Breast epithelium (tissue), 4 donors: ENCODE data around the gene HRH3. TPM values are rescaled to one million over a fixed set of nuclear protein-coding genes. Genes with fewer than 3 reads are reported as not detected.

Source experiments
- DNase-seq, 2 donors: peaks; one replicate each; pipeline ENCODE4 v3.0.0-alpha.2; 2019; ENCODE audit warnings: low spot score in 2 of 2
- H3K27ac ChIP-seq, 2 donors: fragments of 200-600 bp; sonication (generic) in 1 of 2; one replicate each; pipeline ENCODE4 v1.5.1; 2016 to 2019; ENCODE audit warnings: mild to moderate bottlenecking in 1 of 2
- H3K27me3 ChIP-seq, 2 donors: fragments of 200-600 bp; sonication (generic) in 1 of 2; one replicate each; pipeline versions ENCODE4 v1.5.1 to v1.6.0; 2017 to 2019; ENCODE audit warnings: control low read depth in 1 of 2, mild to moderate bottlenecking in 1 of 2
- H3K36me3 ChIP-seq: fragments of 200-600 bp; one replicate; pipeline ENCODE4 v1.5.1; 2019
- H3K4me1 ChIP-seq, 2 donors: fragments of 200-600 bp; sonication (generic); one replicate each; pipeline ENCODE4 v1.5.1; 2016 to 2019; ENCODE audit warnings: control low read depth in 1 of 2
- H3K4me3 ChIP-seq, 3 donors: fragments of 200-600 bp; sonication (generic); 1 replicate in 2 of 3; 2 replicates in 1 of 3; pipeline ENCODE4 v1.5.1; 2016 to 2019; ENCODE audit warnings: mild to moderate bottlenecking in 3 of 3, moderate library complexity in 2 of 3
- H3K9me3 ChIP-seq, 2 donors: fragments of 200-600 bp; sonication (generic) in 1 of 2; one replicate each; pipeline ENCODE4 v1.5.1; 2016 to 2019; ENCODE audit warnings: control low read depth in 1 of 2
- POLR2A ChIP-seq: fragments of 450-650 bp; IDR thresholded peaks from one replicate; pipeline ENCODE4 v1.6.1; 2016; ENCODE audit warnings: antibody characterized with exemption, mild to moderate bottlenecking, moderate library complexity
- POLR2AphosphoS5 ChIP-seq, 3 donors: sonication (generic); formaldehyde crosslinking; IDR thresholded peaks; one replicate each; pipeline ENCODE4 v1.6.1; 2017; ENCODE audit warnings: antibody characterized with exemption in 3 of 3
- intact Hi-C: fragments of 100-400 bp; cut with DNase I; formaldehyde crosslinking; loops from one replicate; pipeline ENCODE4 v1.15.1; 2023; ENCODE audit warnings: low total_unique reads
- total RNA-seq, 3 donors: library from RNA; depleted of rRNA; stranded (reverse); fragments of >200 nt; gene quantifications; one replicate each; pipeline ENCODE4 v1.1.0, GENCODE V29; 2016
- TF ChIP-seq, protein P1 (sequence below), 3 donors: fragments of 450-650 bp; IDR thresholded peaks; one replicate each; pipeline ENCODE4 v1.5.1; 2016 to 2017; ENCODE audit warnings: antibody characterized with exemption in 3 of 3, mild to moderate bottlenecking in 3 of 3, moderate library complexity in 3 of 3

The HRH3 gene
- total RNA-seq, 3 donors from 2014 or later = not detected

- Histone ChIP-seq H3K4me1 (no peaks in the 10 kb centered on the region), H3K36me3 (no peaks in the 10 kb centered on the region), H3K27ac (no peak overlapping the region), H3K4me3 (no peak overlapping the region), H3K27me3 (peaks cover 4 to 20% of the 10 kb centered on the region in 2 donors), H3K9me3 (no peaks in the 10 kb centered on the region)
- no peak for TF ChIP-seq POLR2A
- TF ChIP-seq, protein P1, sequence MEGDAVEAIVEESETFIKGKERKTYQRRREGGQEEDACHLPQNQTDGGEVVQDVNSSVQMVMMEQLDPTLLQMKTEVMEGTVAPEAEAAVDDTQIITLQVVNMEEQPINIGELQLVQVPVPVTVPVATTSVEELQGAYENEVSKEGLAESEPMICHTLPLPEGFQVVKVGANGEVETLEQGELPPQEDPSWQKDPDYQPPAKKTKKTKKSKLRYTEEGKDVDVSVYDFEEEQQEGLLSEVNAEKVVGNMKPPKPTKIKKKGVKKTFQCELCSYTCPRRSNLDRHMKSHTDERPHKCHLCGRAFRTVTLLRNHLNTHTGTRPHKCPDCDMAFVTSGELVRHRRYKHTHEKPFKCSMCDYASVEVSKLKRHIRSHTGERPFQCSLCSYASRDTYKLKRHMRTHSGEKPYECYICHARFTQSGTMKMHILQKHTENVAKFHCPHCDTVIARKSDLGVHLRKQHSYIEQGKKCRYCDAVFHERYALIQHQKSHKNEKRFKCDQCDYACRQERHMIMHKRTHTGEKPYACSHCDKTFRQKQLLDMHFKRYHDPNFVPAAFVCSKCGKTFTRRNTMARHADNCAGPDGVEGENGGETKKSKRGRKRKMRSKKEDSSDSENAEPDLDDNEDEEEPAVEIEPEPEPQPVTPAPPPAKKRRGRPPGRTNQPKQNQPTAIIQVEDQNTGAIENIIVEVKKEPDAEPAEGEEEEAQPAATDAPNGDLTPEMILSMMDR (IDR thresholded peaks at IDR 0.05) = no peak
- intact Hi-C loops = no loop called here
- DNase-seq = no peak
Measured at GRCh38 chr20:62206388-62206775, 13.7 kb downstream of the HRH3 start.

- TF ChIP-seq POLR2A (no peak), POLR2AphosphoS5 (IDR thresholded peaks at IDR 0.05) (no peak)
- TF ChIP-seq, protein P1 (IDR thresholded peaks at IDR 0.05) = no peak
- Histone ChIP-seq H3K27me3 (peaks cover 4 to 15% of the 10 kb centered on the region in 2 donors), H3K4me3 (no peak overlapping the region), H3K27ac (no peak overlapping the region), H3K36me3 (peaks cover 1% of the 10 kb centered on the region), H3K9me3 (no peaks in the 10 kb centered on the region), H3K4me1 (no peaks in the 10 kb centered on the region)
- intact Hi-C loops = no loop called here
- no peak for DNase-seq
Measured at GRCh38 chr20:62205618-62206387, 14.3 kb downstream of the HRH3 start.

DNA sequence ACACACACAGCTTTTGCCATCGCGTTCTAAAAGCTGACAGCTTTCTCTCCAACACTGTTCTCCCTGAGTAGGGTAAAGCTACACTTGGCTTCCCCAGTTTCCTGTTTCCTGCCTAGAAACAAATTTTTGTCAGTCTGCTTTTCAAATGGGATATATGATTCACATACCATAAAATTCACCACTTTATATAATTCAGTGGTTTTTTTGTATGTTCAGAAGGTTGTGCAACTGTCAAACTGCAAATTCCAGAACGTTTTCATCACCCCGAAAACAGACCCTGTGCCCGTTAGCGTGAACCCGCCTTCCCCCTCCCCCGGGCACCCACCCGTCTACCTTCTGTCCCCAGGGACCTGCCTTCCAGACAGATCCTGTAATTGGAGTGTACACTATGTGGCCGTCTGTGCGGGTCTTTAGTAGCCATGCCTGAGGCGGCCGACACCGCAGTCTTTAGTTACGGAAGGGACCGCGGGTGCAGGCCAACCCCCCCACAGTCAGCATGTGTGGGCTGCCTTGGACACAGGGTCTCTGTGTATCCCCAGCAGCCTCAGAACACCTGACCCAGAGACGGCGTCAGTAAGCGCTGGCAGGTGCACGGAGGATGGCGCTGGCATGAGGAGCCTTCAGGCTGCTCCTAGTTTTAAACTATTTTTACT is 16.6 kb downstream of the HRH3 start:
- no peak overlapping the region for H3K27ac ChIP-seq
- no peaks in the 10 kb centered on the region for H3K4me1 ChIP-seq
- no peaks in the 10 kb centered on the region for H3K9me3 ChIP-seq
- no peaks in the 10 kb centered on the region for H3K27me3 ChIP-seq
- intact Hi-C loops = no loop called here
- peaks cover 6% of the 10 kb centered on the region for H3K36me3 ChIP-seq
- no peak for DNase-seq
- TF ChIP-seq POLR2A (no peak), POLR2AphosphoS5 (IDR thresholded peaks at IDR 0.05) (no peak)
- TF ChIP-seq, protein P1 (IDR thresholded peaks at IDR 0.05) = no peak
- H3K4me3 ChIP-seq = no peak overlapping the region

GRCh38 chr20:62202676-62203377 is 17.3 kb downstream of the HRH3 start:
- H3K4me1 ChIP-seq = no peaks in the 10 kb centered on the region
- peaks cover 6% of the 10 kb centered on the region for H3K36me3 ChIP-seq
- TF ChIP-seq POLR2A = no peak
- TF ChIP-seq, protein P1 (IDR thresholded peaks at IDR 0.05) = no peak
- TF ChIP-seq POLR2AphosphoS5 (IDR thresholded peaks at IDR 0.05) = no peak
- H3K9me3 ChIP-seq = no peaks in the 10 kb centered on the region
- DNase-seq = no peak
- intact Hi-C loops = no loop called here
- no peak overlapping the region for H3K4me3 ChIP-seq
- no peaks in the 10 kb centered on the region for H3K27me3 ChIP-seq
- no peak overlapping the region for H3K27ac ChIP-seq

GRCh38 chr20:62202083-62202395 is 18.0 kb downstream of the HRH3 start:
- Histone ChIP-seq H3K9me3 (no peaks in the 10 kb centered on the region), H3K36me3 (peaks cover 6% of the 10 kb centered on the region), H3K4me1 (no peaks in the 10 kb centered on the region), H3K27me3 (no peaks in the 10 kb centered on the region), H3K27ac (no peak overlapping the region), H3K4me3 (no peak overlapping the region)
- intact Hi-C loops = no loop called here
- TF ChIP-seq, protein P1 (IDR thresholded peaks at IDR 0.05) = no peak
- TF ChIP-seq POLR2AphosphoS5 (IDR thresholded peaks at IDR 0.05) (no peak), POLR2A (no peak)
- no peak for DNase-seq
